B cell (primary cell): Measurements from ENCODE around the gene FUCA1.

Experiments
- CTCF ChIP-seq: fragments of 200-600 bp; IDR thresholded peaks from one replicate; pipeline ENCODE4 v1.8.0; 2022; ENCODE audit warnings: antibody characterized with exemption, mild to moderate bottlenecking
- EZH2 ChIP-seq: IDR thresholded peaks from 2 replicates; pipeline ENCODE4 v1.6.1; 2012; ENCODE audit warnings: borderline replicate concordance, low read depth, mild to moderate bottlenecking, moderate library complexity, low read length; ENCODE audit not compliant: insufficient read depth, poor library complexity, severe bottlenecking

GRCh38 chr1:23824711-23825075 is 43.4 kb downstream of the FUCA1 start:
- TF ChIP-seq CTCF (no peak), EZH2 (no peak)
